GM23248 (cell line): ENCODE data around the gene SKI.

Experiments
- EZH2 ChIP-seq: fragments of 200-600 bp; sonication (generic); IDR thresholded peaks from 2 replicates; pipeline ENCODE4 v1.6.1; 2018; ENCODE audit warnings: antibody characterized with exemption, mild to moderate bottlenecking; ENCODE audit not compliant: insufficient read depth, poor library complexity, severe bottlenecking
- EZH2phosphoT487 ChIP-seq: fragments of 200-600 bp; sonication (generic); IDR thresholded peaks from 2 replicates; pipeline ENCODE4 v1.6.1; 2018; ENCODE audit warnings: antibody characterized with exemption, moderate library complexity, mild to moderate bottlenecking, low read depth; ENCODE audit not compliant: insufficient read depth

GRCh38 chr1:2295526-2295925 is 67.4 kb downstream of the SKI start:
- TF ChIP-seq EZH2phosphoT487 = no peak
- TF ChIP-seq EZH2 = no peak
